ENCODE measurements around the gene FBXO3.
"Not testable (repeated sequence)": the region's sequence is repeated elsewhere in the genome, so short reads cannot be mapped to it uniquely, and the experiment has no call there.

Gene FBXO3, protein sequence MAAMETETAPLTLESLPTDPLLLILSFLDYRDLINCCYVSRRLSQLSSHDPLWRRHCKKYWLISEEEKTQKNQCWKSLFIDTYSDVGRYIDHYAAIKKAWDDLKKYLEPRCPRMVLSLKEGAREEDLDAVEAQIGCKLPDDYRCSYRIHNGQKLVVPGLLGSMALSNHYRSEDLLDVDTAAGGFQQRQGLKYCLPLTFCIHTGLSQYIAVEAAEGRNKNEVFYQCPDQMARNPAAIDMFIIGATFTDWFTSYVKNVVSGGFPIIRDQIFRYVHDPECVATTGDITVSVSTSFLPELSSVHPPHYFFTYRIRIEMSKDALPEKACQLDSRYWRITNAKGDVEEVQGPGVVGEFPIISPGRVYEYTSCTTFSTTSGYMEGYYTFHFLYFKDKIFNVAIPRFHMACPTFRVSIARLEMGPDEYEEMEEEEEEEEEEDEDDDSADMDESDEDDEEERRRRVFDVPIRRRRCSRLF

GRCh38 chr11:33773987-33774735 is at the start of gene FBXO3:
Gene FBXO3, minus strand, starts transcription at chr11:33774520. Its CDS starts 23 bp downstream, at chr11:33774497.
- Histone ChIP-seq H3K9ac (ENCODE audit: low read depth, low read length) (peak within 1 kb of the TSS; percentile 73), H3K9me3 (ENCODE audit: control insufficient read depth, insufficient read depth, low read length) (no peaks in the 10 kb centered on the region), H3K4me1 (ENCODE audit: insufficient read depth, low read length) (peaks cover 4% of the 10 kb centered on the region), H3K36me3 (ENCODE audit: insufficient read depth, low read length) (no peaks in the 10 kb centered on the region)

DNA sequence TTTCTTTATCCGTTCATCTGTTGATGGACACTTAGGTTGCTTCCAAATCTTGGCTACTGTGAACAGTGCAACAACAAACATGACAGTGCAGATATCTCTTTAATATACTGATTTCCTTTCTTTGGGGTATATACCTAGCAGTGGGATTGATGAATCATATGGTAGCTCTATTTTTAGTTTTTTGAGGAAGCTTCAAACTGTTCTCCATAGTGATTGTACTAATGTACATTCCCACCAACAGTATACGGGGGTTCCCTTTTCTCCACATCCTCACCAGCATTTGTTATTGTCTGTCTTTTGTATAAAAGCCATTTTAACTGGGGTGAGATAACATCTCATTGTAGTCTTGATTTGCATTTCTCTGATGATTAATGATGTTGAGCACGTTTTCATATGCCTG is 48.7 kb upstream of the FBXO3 start:
- not testable (repeated sequence) for H3K9me3 ChIP-seq (ENCODE audit: control insufficient read depth, insufficient read depth, low read length); H3K36me3 ChIP-seq (ENCODE audit: insufficient read depth, low read length); H3K4me1 ChIP-seq (ENCODE audit: insufficient read depth, low read length); H3K9ac ChIP-seq (ENCODE audit: low read depth, low read length)

GRCh38 chr11:33819278-33820035 is 45.1 kb upstream of the FBXO3 start:
- no peaks in the 10 kb centered on the region for H3K4me1 ChIP-seq (ENCODE audit: insufficient read depth, low read length)
- no peaks in the 10 kb centered on the region for H3K9me3 ChIP-seq (ENCODE audit: control insufficient read depth, insufficient read depth, low read length)
- H3K36me3 ChIP-seq (ENCODE audit: insufficient read depth, low read length), result no peaks in the 10 kb centered on the region
- no peak overlapping the region for H3K9ac ChIP-seq (ENCODE audit: low read depth, low read length)

- Histone ChIP-seq H3K9ac (ENCODE audit: low read depth, low read length) (no peak overlapping the region), H3K9me3 (ENCODE audit: control insufficient read depth, insufficient read depth, low read length) (no peaks in the 10 kb centered on the region), H3K36me3 (ENCODE audit: insufficient read depth, low read length) (no peaks in the 10 kb centered on the region), H3K4me1 (ENCODE audit: insufficient read depth, low read length) (no peaks in the 10 kb centered on the region)
Measured at GRCh38 chr11:33808228-33808828, 34.0 kb upstream of the FBXO3 start.

- no peak overlapping the region for H3K9ac ChIP-seq (ENCODE audit: low read depth, low read length)
- no peaks in the 10 kb centered on the region for H3K4me1 ChIP-seq (ENCODE audit: insufficient read depth, low read length)
- H3K36me3 ChIP-seq (ENCODE audit: insufficient read depth, low read length), result no peaks in the 10 kb centered on the region
- H3K9me3 ChIP-seq (ENCODE audit: control insufficient read depth, insufficient read depth, low read length), result no peaks in the 10 kb centered on the region
Measured at GRCh38 chr11:33804471-33804870, 30.2 kb upstream of the FBXO3 start.

DNA sequence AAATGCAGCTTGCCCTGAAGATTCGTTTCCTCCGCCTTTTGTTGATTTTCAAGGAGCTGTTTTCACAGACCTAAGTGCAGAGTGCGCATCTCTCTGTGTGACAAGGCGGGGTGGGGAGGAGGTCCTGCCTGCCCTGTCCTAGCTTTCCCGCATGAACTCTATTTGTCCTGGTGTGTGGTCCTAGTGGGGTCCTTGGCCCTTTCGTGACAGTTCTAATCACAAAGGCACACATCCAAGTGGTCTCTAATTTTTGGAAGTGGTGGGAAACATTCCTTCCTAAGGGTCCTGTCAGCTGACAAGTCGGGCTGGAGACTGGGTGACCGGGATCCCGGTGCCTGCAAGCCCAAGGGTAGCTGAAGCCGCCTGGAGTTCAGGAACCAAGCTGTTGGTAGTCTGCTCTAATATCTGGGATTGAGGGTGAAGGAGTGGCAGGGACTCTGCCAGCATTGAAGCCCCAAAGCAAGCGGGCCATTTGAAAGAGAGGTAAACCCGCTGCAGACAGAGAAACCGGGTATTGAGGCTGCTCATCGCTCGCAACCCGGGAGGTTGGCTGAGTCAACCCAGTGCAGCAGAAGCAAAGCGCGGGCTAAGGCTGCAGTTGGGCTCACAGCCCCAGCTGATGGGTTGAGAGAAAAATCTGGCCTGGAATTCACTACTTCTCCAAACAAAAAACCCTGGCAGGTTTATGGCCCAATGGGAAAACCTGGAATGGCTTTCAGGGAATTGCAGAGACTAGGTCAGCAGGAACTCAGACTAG is 28.1 kb upstream of the FBXO3 start:
- Histone ChIP-seq H3K36me3 (ENCODE audit: insufficient read depth, low read length) (no peaks in the 10 kb centered on the region), H3K4me1 (ENCODE audit: insufficient read depth, low read length) (no peaks in the 10 kb centered on the region), H3K9ac (ENCODE audit: low read depth, low read length) (peak overlapping the region; percentile 72), H3K9me3 (ENCODE audit: control insufficient read depth, insufficient read depth, low read length) (no peaks in the 10 kb centered on the region)

- Histone ChIP-seq H3K36me3 (ENCODE audit: insufficient read depth, low read length) (no peaks in the 10 kb centered on the region), H3K9me3 (ENCODE audit: control insufficient read depth, insufficient read depth, low read length) (no peaks in the 10 kb centered on the region), H3K9ac (ENCODE audit: low read depth, low read length) (peak overlapping the region; percentile 72), H3K4me1 (ENCODE audit: insufficient read depth, low read length) (no peaks in the 10 kb centered on the region)
Measured at GRCh38 chr11:33801821-33802193, 27.5 kb upstream of the FBXO3 start.

- no peaks in the 10 kb centered on the region for H3K9me3 ChIP-seq (ENCODE audit: control insufficient read depth, insufficient read depth, low read length)
- H3K36me3 ChIP-seq (ENCODE audit: insufficient read depth, low read length), result no peaks in the 10 kb centered on the region
- no peaks in the 10 kb centered on the region for H3K4me1 ChIP-seq (ENCODE audit: insufficient read depth, low read length)
Measured at GRCh38 chr11:33797879-33798278, 23.6 kb upstream of the FBXO3 start.

GRCh38 chr11:33790040-33790439 is 15.7 kb upstream of the FBXO3 start:
- H3K4me1 ChIP-seq (ENCODE audit: insufficient read depth, low read length), result no peaks in the 10 kb centered on the region
- H3K9ac ChIP-seq (ENCODE audit: low read depth, low read length), result no peak overlapping the region
- H3K36me3 ChIP-seq (ENCODE audit: insufficient read depth, low read length), result no peaks in the 10 kb centered on the region
- no peaks in the 10 kb centered on the region for H3K9me3 ChIP-seq (ENCODE audit: control insufficient read depth, insufficient read depth, low read length)

More at GRCh38 chr11:33797879-33798278, 23.6 kb upstream of the FBXO3 start:
- H3K9ac ChIP-seq (ENCODE audit: low read depth, low read length), result no peak overlapping the region

DNA sequence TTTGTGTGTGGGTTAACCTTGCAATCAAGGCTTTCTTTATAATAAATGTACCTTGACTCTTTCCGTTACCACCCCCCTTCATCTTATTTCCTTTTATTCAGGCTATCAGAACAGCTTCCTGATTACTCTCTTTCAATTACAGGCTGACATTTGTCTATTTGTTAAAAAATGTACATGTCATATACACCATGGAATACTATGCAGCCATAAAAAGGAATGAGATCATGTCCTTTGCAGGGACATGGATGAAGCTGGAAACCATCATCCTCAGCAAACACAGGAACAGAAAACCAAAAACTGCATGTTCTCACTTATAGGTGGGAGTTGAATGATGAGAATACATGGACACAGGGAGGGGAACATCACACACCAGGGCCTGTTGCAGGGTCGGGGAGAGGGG is 13.8 kb upstream of the FBXO3 start:
- not testable (repeated sequence) for H3K9me3 ChIP-seq (ENCODE audit: control insufficient read depth, insufficient read depth, low read length); H3K4me1 ChIP-seq (ENCODE audit: insufficient read depth, low read length); H3K9ac ChIP-seq (ENCODE audit: low read depth, low read length); H3K36me3 ChIP-seq (ENCODE audit: insufficient read depth, low read length)

DNA sequence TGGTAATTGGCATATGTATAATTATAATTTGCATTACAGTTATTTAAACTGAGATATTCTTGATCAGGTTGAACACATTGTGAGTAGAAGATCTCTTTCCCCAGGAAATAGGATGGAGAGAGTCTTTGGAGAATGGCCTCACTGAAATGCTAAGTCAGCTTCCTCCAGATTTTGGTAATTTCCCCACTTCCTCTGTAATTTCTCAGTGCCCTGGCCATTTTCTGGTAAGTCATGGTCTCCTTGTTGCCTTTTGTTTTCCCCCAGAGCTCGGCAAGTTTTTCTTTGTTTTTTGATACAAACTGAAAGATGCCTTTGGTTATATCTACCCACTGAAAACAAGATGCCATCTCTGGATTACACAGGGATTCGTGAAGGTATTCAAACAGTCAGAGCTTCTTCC is 12.8 kb upstream of the FBXO3 start:
- H3K4me1 ChIP-seq (ENCODE audit: insufficient read depth, low read length), result no peaks in the 10 kb centered on the region
- H3K36me3 ChIP-seq (ENCODE audit: insufficient read depth, low read length), result no peaks in the 10 kb centered on the region
- H3K9me3 ChIP-seq (ENCODE audit: control insufficient read depth, insufficient read depth, low read length), result no peaks in the 10 kb centered on the region
- no peak overlapping the region for H3K9ac ChIP-seq (ENCODE audit: low read depth, low read length)

DNA sequence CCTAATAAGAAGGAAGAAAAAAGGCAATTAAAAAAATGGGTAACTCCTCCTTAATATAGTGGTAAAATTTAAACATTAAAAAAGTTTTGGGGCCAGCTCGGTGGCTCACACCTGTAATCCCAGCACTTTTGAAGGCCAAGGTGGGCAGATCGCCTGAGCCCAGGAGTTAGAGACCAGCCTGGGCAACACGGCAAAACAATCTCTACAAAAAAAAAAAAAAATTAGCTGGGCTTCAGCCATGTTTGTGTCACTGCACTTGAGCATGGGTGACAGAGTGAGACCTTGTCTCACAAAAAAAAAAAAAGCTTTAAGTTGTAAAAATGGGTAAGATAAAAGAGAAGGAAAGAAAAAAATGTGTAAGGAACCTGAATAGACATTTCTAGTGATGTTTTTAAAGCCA is 11.3 kb upstream of the FBXO3 start:
- Histone ChIP-seq H3K4me1 (ENCODE audit: insufficient read depth, low read length) (no peaks in the 10 kb centered on the region), H3K9me3 (ENCODE audit: control insufficient read depth, insufficient read depth, low read length) (no peaks in the 10 kb centered on the region), H3K9ac (ENCODE audit: low read depth, low read length) (no peak overlapping the region), H3K36me3 (ENCODE audit: insufficient read depth, low read length) (no peaks in the 10 kb centered on the region)

DNA sequence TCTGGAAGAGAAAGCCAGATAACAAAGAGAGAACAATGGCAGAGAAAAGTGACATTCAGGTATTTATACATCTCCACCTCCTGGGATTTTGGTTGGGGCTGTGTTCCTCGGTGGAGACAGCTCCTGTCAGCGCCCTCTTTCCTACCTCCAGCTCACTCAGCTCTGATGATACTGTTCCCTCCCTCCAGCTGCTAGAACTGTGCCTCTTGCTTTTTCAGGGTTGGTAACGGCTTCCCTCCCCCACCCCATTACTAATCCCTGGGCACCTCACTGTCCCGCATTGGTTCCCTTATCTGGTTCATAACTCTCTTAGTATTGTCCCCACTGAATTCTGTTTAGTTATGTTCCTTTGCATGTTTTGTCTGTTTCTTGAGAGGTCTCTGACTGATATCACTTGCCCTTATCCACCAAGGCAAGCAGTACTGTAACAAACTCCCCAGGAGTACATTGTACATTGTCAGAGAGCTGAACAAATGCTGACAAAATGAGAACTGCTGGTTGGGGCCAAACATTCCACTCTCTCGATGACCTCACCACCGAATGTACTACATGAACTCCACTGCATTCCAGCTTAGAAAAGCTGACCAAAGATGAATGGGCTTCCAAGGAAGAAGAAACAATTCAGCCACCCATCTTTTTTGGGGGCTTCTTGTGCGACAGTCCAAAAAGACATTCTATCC is 5.7 kb upstream of the FBXO3 start:
- H3K36me3 ChIP-seq (ENCODE audit: insufficient read depth, low read length), result no peaks in the 10 kb centered on the region
- H3K9me3 ChIP-seq (ENCODE audit: control insufficient read depth, insufficient read depth, low read length), result no peaks in the 10 kb centered on the region
- no peak overlapping the region for H3K9ac ChIP-seq (ENCODE audit: low read depth, low read length)
- peaks cover 17% of the 10 kb centered on the region for H3K4me1 ChIP-seq (ENCODE audit: insufficient read depth, low read length)

All from ES-I3 (cell line).